Measurements from ENCODE around the gene HOXC9.

DNA sequence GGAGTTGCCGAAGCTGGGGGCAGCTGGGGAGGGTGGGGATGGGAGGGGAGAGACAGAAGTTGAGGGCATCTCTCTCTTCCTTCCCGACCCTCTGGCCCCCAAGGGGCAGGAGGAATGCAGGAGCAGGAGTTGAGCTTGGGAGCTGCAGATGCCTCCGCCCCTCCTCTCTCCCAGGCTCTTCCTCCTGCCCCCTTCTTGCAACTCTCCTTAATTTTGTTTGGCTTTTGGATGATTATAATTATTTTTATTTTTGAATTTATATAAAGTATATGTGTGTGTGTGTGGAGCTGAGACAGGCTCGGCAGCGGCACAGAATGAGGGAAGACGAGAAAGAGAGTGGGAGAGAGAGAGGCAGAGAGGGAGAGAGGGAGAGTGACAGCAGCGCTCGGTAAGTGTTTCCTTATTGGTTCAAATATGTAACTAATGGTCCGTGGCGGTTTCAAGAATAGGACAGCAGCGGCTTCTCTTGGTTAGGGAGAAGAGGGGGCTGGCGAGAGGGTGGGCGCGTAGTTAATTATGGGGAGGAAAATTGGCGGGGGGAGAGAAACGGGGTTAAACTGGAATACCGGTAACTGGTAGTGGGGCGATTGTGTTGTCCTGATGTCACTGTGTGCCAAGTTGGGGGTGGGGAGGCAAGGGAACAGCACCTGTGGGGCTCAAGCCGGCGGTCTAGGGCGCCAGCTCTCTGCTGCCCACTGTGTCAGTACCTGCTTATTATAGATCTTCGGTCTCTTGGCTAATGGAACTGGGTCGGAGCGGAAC lies 17.2 kb downstream of the HOXC9 start:
- TF ChIP-seq, protein P1, sequence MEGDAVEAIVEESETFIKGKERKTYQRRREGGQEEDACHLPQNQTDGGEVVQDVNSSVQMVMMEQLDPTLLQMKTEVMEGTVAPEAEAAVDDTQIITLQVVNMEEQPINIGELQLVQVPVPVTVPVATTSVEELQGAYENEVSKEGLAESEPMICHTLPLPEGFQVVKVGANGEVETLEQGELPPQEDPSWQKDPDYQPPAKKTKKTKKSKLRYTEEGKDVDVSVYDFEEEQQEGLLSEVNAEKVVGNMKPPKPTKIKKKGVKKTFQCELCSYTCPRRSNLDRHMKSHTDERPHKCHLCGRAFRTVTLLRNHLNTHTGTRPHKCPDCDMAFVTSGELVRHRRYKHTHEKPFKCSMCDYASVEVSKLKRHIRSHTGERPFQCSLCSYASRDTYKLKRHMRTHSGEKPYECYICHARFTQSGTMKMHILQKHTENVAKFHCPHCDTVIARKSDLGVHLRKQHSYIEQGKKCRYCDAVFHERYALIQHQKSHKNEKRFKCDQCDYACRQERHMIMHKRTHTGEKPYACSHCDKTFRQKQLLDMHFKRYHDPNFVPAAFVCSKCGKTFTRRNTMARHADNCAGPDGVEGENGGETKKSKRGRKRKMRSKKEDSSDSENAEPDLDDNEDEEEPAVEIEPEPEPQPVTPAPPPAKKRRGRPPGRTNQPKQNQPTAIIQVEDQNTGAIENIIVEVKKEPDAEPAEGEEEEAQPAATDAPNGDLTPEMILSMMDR (IDR thresholded peaks at IDR 0.05; ENCODE audit: low read depth, low read length) = no peak
- TF ChIP-seq POLR2A (IDR thresholded peaks at IDR 0.05; ENCODE audit: extremely low read depth, insufficient read length) = no peak
